Stomach (tissue), 4 donors: Measurements from ENCODE around the gene UNC93A.

Source experiments
- EP300 ChIP-seq: sonication (generic); formaldehyde crosslinking; IDR thresholded peaks from one replicate; pipeline ENCODE4 v1.6.1; 2017; ENCODE audit warnings: antibody characterized with exemption
- POLR2A ChIP-seq, 4 donors: fragments of 450-650 bp; IDR thresholded peaks; one replicate each; pipeline ENCODE4 v1.6.1; 2016; ENCODE audit warnings: antibody characterized with exemption in 4 of 4, control low read depth in 2 of 4, mild to moderate bottlenecking in 1 of 4, moderate library complexity in 1 of 4

GRCh38 chr6:167302796-167303195, 11.7 kb downstream of the UNC93A start:
- TF ChIP-seq POLR2A (IDR thresholded peaks at IDR 0.05) = no peak
- TF ChIP-seq EP300 = no peak
